MM.1S (cell line): ENCODE data around the gene GLA.

ENCODE experiments used
- DNase-seq: peaks from one replicate; pipeline ENCODE4 v3.0.0-alpha.2; 2015
- H2AFZ ChIP-seq: fragments of 300-600 bp; sonication (generic); 2 replicates; pipeline ENCODE4 v1.6.0; 2016; ENCODE audit warnings: antibody characterized with exemption, low read length
- H3F3A ChIP-seq: fragments of 300-600 bp; sonication (generic); 2 replicates; pipeline ENCODE4 v1.6.1; 2016; ENCODE audit warnings: mild to moderate bottlenecking, antibody characterized with exemption, low read length, moderate library complexity, mixed read lengths; ENCODE audit not compliant: insufficient read depth
- H3K27ac ChIP-seq: fragments of 300-600 bp; sonication (generic); 2 replicates; pipeline ENCODE4 v1.5.1; 2016; ENCODE audit warnings: mild to moderate bottlenecking, low read length
- H3K27me3 ChIP-seq: fragments of 300-600 bp; sonication (generic); replicated peaks from 2 replicates; pipeline ENCODE4 v1.6.0; 2016; ENCODE audit warnings: low read length; ENCODE audit not compliant: insufficient read depth
- H3K36me3 ChIP-seq: fragments of 300-600 bp; sonication (generic); replicated peaks from 2 replicates; pipeline ENCODE4 v1.6.1; 2016; ENCODE audit warnings: mild to moderate bottlenecking, low read length, mixed read lengths; ENCODE audit not compliant: insufficient read depth
- H3K4me1 ChIP-seq: fragments of 300-600 bp; sonication (generic); 2 replicates; pipeline ENCODE4 v1.6.1; 2016; ENCODE audit warnings: low read length, mixed read lengths
- H3K4me2 ChIP-seq: fragments of 300-600 bp; sonication (generic); 2 replicates; pipeline ENCODE4 v1.6.0; 2016; ENCODE audit warnings: low read depth, low read length
- H3K4me3 ChIP-seq: fragments of 300-600 bp; sonication (generic); 2 replicates; pipeline ENCODE4 v1.5.1; 2016; ENCODE audit warnings: low read length, mixed read lengths
- H3K79me2 ChIP-seq: fragments of 300-600 bp; sonication (generic); 2 replicates; pipeline ENCODE4 v1.6.1; 2016; ENCODE audit warnings: mixed run types, low read length, mixed read lengths
- H3K9ac ChIP-seq: fragments of 300-600 bp; sonication (generic); 2 replicates; pipeline ENCODE4 v1.6.1; 2016; ENCODE audit warnings: low read length, mixed read lengths
- H3K9me2 ChIP-seq: fragments of 300-600 bp; sonication (generic); replicated peaks from 2 replicates; pipeline ENCODE4 v1.6.1; 2016; ENCODE audit warnings: mild to moderate bottlenecking, low read length, mixed read lengths; ENCODE audit not compliant: insufficient read depth
- H3K9me3 ChIP-seq: fragments of 300-600 bp; sonication (generic); replicated peaks from 2 replicates; pipeline ENCODE4 v1.6.1; 2016; ENCODE audit warnings: mild to moderate bottlenecking, low read length, mixed read lengths; ENCODE audit not compliant: insufficient read depth
- H4K20me1 ChIP-seq: fragments of 300-600 bp; sonication (generic); 2 replicates; pipeline ENCODE4 v1.6.1; 2016; ENCODE audit warnings: mild to moderate bottlenecking, low read length, moderate library complexity, mixed read lengths; ENCODE audit not compliant: insufficient read depth
- CTCF ChIP-seq: fragments of 300-600 bp; sonication (generic); IDR thresholded peaks from 2 replicates; pipeline ENCODE4 v1.5.1; 2016; ENCODE audit warnings: antibody characterized with exemption, low read length, mixed read lengths
- EZH2 ChIP-seq: fragments of 300-600 bp; sonication (generic); optimal IDR thresholded peaks from 2 replicates; pipeline ENCODE3; 2017; ENCODE audit warnings: low read depth, mild to moderate bottlenecking, antibody characterized with exemption, low read length, mixed read lengths
- EZH2phosphoT487 ChIP-seq: fragments of 300-600 bp; sonication (generic); IDR thresholded peaks from 2 replicates; pipeline ENCODE4 v1.6.1; 2018; ENCODE audit warnings: antibody characterized with exemption, low read length

Gene GLA

DNA sequence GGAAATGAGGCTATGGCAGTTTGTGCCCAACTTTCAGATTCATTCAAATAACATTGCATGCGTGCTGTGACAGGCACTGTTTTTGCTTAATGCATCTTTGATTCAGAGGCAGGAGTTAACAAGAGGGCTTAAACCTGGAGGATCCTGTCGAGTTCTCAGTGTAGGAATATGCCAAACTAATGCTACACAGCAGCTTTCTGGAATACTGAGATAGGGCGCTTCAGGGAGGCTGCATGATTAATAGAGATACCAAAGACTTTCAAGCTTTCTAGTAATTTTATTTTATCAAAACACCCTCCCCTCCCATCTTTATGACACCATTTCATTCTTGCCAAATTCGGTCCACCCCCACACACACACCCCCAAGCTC lies 58.5 kb downstream of the GLA start:
- H3K9me2 ChIP-seq = no peaks in the 10 kb centered on the region
- no peaks in the 10 kb centered on the region for H3K4me1 ChIP-seq
- H3K27me3 ChIP-seq = no peaks in the 10 kb centered on the region
- peak overlapping the region; percentile 89 for H3K4me3 ChIP-seq
- no peak for DNase-seq
- H3K9me3 ChIP-seq = no peaks in the 10 kb centered on the region
- H3K79me2 ChIP-seq = peaks cover 38% of the 10 kb centered on the region
- no peak for TF ChIP-seq EZH2
- H2AFZ ChIP-seq = peak overlapping the region; percentile 84
- peak overlapping the region; percentile 61 for H3K4me2 ChIP-seq
- H3K9ac ChIP-seq = peak overlapping the region; percentile 88
- no peaks in the 10 kb centered on the region for H3F3A ChIP-seq
- no peaks in the 10 kb centered on the region for H3K36me3 ChIP-seq
- peak overlapping the region; percentile 79; the same call in 1 of the 2 replicates for H3K27ac ChIP-seq
- H4K20me1 ChIP-seq = no peaks in the 10 kb centered on the region

DNA sequence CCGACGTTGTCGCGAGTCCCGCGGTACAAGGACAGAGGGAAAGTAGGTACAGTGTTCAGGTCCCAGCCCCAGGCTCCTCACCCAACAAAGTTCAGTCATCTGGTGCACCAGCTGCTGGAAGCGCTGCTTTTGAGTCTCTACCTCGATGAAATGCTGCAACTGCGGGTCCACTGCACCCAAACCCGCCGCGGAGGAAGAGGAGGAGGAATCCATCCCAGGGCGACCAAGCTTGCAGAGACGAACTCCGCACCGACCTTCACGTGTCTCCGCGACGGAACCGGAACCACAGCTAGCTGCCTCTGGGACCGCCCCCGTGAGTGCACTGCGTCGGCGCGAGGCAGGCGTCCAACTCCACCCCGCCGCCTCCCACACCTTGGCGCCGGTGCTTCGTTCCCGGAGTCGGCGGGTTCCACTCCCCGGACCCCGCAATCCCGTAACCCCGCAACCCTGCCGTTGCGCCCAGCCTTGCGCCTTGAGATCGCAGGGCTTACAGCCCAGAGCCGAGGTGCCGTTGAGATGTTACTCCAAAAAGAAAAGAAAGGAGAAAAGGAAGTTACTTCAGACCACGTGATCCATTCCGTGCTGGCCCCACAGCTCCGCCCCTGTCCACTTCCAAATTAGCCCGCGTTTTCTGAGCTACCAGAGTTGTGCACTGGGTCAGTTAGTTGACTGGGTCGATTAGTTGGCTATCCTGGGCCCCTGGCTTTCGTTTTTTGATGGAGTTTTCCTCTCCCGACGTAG lies 59.1 kb downstream of the GLA start, which contains the start of gene TIMM8A:
Gene TIMM8A (minus strand): TSS at position 291 of the 741 bp plus-strand sequence. CDS start 78 bp downstream, at position 213.
- TF ChIP-seq EZH2phosphoT487 (no peak), EZH2 (no peak), CTCF (no peak)
- Histone ChIP-seq H4K20me1 (no peaks in the 10 kb centered on the region), H3K4me2 (peak within 1 kb of the TSS; percentile 63), H2AFZ (peak within 1 kb of the TSS; percentile 84), H3K27ac (peak within 1 kb of the TSS; percentile 79), H3K79me2 (peaks cover 38% of the 10 kb centered on the region), H3K9me3 (no peaks in the 10 kb centered on the region), H3K27me3 (no peaks in the 10 kb centered on the region), H3F3A (no peaks in the 10 kb centered on the region), H3K4me1 (no peaks in the 10 kb centered on the region), H3K9ac (peak within 1 kb of the TSS; percentile 88), H3K36me3 (no peaks in the 10 kb centered on the region), H3K9me2 (no peaks in the 10 kb centered on the region), H3K4me3 (peak within 1 kb of the TSS; percentile 89)
- peak; percentile 81 for DNase-seq

DNA sequence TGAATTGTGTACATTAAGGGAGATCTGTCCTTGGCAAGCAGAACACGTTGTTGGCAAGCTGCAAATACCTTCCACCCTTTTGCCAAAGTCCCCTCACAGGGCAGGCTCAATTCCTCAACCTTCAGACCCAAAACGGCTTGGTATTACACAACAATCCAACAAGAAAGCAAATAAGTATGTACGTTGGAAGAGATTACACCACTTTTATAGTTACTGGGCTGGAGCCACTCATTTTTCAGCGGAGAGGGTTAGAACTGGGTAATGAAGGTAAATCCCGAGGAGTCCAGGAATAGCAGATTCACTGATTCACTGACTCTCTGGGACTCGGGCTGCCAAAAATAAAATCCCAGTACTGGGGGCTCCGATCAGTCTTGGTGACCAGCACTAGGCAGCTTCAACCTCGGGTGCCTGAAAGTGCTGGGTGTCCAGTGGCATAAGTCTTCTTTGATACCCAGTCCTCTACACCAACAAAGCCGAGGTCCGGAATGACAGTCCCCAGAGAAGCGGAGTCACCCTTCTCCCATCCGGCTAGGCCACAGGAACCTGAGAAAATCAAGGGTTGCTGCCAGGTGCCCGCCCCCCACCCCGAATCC lies 59.8 kb downstream of the GLA start:
- DNase-seq = no peak
- peak overlapping the region; percentile 89 for H3K4me3 ChIP-seq
- H3K36me3 ChIP-seq = no peaks in the 10 kb centered on the region
- peak overlapping the region; percentile 63 for H3K4me2 ChIP-seq
- H4K20me1 ChIP-seq = no peaks in the 10 kb centered on the region
- H2AFZ ChIP-seq = peak overlapping the region; percentile 84
- no peaks in the 10 kb centered on the region for H3K9me2 ChIP-seq
- peak overlapping the region; percentile 88 for H3K9ac ChIP-seq
- no peak for TF ChIP-seq EZH2phosphoT487
- no peak for TF ChIP-seq CTCF
- TF ChIP-seq EZH2 = no peak
- H3K27me3 ChIP-seq = no peaks in the 10 kb centered on the region
- peak overlapping the region; percentile 79; the same call in 1 of the 2 replicates for H3K27ac ChIP-seq
- no peaks in the 10 kb centered on the region for H3F3A ChIP-seq
- H3K79me2 ChIP-seq = peaks cover 38% of the 10 kb centered on the region
- H3K9me3 ChIP-seq = no peaks in the 10 kb centered on the region
- H3K4me1 ChIP-seq = no peaks in the 10 kb centered on the region
